ENCODE measurements around the gene AP5Z1.

The AP5Z1 gene

DNA sequence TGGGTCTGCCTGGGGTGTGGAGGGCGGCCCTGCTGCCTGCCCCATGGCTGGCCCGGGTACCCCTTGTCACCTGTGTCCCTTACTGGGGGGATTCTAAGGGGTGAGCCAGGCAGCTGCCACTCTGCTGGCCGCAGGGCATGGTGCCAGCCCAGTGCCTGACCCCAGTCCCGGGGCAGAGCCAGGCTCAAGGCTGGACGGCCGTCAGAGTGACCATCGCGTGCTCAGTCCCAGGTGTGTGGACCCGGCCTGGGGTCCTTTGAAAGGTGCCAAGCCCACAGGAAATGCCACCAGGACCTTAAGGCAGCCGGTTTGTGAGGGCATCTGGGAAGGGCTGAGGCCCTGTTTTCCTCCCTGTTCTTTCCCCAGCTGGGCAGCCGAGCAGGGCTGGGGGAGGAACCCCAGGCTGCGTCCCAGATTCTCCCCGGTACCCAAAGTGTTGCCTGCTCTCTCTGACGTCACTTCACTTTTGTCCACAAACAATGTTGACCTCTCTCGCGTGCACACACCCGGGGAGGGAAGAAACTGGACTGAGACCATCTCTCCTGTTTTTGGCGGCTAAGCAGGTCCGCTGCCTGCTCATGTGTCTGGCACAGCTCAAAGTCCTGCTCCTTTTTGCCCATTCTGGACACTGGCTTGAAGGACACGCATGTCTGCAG is 48.8 kb downstream of the AP5Z1 start:
- no peak for DNase-seq

DNA sequence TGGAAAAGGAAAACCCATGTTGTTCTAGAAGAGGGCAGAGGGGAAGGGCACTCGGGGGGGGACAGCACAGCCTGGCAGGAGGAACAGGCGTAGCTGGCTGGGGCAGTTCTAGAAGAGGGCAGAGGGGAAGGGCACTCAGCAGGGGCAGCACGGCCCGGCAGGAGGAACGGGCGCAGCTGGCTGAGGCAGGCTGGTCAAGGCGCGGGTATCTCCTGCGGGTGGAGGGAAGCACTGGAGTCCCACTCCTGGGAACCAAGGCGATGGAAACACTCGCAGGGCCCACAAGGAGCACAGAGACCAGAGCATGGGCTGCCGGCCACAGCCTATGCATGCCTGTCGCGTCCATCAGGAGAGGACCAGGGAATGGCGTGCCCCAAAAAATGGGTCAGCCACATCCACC is 49.7 kb downstream of the AP5Z1 start:
- no peak for DNase-seq

DNA sequence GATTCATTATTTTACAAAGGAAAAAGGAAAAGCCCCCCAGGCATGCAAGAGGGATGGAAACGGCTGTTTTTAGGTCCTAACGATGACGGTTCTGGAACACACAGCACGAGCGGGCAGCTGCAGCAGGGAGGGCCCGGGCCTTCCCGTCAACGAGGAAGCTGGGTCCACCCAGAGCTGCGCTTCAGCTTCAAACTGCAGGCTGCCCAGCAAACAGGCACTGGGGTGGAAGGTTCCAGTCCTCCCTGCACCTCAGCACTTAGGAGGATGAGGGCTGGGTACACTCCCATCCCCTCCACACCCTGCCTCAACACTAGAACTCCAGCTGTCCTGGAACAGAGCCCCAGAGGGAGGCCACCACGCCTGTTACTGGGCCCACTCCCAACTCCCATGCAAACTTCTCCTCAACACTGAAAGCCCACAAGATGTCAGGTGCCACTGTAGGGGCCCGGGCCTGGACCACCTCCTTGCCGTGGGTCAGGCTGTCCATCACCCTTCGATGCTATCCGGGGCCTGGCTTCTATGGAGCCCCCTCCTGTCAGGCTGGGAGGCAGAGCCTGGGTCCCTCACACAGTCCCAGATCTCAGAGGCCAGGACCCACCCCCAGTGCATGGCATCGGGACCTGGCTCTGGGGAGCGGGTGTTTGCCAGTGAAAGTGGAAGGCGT is 53.4 kb downstream of the AP5Z1 start:
- DNase-seq = no peak

DNA sequence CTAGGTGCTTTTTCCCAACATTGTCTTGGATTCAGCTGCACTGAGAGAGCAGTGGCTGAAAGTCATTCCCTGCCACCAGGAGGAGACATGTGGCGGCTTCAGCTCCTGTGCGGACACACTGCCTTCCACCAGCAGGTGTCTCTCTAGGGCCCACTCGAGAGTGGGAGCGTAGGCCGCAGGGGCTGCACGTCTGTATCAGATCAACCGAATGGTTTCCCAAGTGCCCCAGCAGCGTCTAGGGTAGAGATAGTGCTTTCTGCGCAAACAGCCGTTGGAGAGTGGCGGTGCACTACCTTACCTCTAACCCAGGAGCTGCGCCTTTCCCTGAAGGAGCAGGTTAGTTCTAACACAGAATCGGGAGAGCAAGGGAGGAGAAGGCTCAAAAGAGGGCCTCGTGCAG is 54.8 kb downstream of the AP5Z1 start:
- no peak for DNase-seq

DNA sequence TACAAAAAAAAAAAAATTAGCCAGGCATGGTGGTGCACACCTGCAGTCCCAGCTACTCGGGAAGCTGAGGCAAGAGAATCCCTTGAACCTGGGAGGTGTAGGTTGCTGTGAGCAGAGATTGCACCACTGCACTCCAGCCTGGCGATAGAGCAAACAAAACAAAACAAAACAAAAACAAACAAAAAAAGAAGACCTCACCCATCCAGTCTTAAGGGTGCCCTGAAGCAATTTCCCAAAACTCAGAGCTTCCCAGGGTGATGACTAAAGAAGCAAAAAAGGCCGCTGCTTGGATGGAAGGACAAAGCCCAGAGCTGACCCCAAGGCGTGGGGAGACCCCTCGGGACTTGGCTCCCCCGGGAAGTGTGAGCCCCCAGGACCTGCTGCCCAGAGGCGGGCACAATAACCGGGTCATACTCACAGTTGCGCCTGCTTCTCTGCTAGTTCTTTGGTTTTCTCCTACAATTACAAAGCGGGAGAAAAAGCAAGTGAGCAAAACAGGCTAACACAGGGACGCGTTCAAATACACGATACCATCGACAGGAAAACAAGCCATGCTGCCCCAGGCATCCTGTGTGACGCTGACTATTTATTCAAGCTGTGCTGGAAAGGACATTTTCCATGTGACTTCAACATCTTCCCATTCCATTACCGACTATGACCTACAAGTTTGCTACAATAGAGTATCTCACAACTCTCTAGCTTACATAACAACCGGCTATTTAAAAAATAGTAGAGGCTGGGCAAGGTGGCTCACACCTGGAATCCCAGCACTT is 56.5 kb downstream of the AP5Z1 start:
- no peak for DNase-seq

DNA sequence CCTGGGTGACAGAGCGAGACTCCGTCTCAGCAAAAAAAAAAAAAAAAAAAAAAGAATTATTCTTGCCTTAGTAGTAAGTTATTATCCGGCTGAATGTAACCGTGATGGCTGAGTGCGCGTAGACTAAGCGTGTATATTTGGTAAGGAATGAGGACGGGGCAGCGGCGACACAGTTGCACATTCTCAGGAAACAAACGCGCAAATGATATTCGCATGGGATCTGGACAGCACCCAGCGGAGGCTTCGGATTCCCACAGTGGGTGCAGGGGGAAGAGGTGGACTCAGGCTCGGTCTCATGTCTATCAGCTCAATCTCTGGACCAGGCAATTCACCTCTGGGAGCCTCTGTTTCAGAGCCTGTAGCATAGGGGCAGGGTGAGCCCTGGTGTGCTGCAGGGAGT is 57.3 kb downstream of the AP5Z1 start:
- no peak for DNase-seq

DNA sequence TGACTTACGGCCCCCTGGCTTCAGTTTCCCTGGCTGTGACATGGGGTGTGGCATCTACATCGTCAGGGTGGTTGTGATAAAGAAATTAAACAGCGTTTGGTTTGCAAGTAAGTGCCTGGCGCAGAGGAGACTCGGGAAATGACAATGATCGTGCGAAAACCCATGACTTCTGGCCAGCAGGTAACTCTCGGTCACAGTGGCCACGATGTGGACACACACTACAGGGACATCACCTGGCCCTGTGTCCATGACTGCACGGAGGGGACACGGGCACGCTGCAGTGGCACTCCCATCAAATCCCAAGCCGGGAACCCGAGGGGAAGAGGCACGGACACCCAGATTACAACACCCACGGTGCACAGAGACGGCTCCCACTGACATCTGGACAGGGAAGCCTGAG is 57.8 kb downstream of the AP5Z1 start:
- no peak for DNase-seq

DNA sequence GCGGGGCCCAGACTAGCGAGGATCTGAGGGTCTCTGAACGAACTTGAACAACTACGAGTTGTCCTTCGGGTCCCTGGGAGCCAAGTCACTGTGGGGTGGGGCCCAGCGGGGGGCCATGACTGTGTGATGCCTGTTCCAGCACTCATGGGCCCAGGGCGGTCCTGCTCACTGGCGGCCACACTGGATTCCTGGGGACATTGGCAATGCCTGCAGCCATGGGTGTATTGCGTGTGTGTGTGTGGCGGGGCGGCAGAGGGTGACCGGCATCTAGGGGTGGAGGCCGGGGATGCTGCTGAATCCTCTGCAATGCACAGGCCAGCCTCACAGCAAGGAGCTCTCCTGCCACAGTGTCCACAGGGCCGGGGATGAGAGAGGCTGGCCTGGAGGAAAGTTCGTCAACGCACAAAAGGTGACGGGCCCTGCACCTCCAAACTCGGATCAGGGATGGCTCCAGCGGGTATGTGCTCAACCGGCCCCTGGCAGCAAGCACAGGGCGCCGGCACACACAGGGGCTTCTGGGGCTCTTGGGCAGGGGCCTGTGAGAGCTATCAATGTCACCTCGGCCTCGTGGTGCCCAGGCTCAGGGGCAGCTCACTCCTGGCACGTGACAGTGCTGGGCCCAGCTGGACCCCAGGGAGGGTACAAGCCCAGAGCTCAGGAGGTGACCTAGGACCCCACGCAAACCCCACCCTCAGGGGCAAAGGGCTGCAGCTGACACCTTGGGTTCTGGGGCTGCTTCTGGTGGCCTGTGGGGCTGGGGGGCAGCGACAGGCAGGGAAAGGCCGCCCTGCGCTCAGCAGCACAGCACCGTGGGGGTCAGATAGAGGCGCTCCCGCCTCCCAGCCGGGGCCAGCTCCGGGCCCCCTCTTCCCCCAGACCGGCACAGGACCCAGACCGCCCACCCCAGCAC is 58.5 kb downstream of the AP5Z1 start:
- DNase-seq = no peak

DNA sequence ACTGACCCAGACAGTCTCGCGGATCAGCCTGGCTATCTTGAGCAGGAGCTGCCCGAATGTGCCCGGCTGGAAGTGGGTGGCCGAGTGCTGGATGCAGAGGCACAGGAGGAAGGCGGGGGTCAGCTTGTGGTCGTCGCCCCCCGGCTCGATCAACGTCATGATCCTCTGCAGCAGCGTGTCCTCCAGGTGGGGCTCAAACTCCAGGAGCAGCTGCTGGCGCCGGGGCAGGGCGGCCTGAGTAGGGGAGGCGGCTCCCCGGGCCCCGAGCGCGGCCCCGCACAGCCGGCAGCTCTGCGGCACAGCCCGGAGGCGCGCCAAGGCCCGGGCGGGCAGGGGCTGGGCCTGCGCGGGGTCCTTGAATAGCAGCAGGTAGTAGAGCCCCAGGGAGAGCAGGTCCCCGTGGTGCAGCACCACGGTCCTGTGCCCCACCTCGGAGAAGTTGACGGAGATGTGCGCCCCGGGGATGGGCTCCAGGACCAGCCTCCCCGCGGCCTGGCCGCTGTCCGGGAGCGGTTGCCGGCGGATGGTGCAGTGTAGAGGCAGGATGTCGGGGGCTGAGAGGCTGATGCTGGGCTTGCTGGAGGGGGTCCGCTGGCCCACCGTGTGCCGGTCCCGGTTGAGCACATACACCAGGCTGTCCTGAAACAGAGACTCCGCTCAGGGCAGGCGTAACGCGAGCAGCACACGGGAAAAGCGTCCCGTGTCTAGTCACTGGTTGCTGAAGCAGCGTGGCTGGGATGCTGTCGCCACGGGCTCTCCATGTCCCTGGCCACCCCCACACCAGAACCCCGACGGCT is 59.4 kb downstream of the AP5Z1 start:
- DNase-seq = no peak

DNA sequence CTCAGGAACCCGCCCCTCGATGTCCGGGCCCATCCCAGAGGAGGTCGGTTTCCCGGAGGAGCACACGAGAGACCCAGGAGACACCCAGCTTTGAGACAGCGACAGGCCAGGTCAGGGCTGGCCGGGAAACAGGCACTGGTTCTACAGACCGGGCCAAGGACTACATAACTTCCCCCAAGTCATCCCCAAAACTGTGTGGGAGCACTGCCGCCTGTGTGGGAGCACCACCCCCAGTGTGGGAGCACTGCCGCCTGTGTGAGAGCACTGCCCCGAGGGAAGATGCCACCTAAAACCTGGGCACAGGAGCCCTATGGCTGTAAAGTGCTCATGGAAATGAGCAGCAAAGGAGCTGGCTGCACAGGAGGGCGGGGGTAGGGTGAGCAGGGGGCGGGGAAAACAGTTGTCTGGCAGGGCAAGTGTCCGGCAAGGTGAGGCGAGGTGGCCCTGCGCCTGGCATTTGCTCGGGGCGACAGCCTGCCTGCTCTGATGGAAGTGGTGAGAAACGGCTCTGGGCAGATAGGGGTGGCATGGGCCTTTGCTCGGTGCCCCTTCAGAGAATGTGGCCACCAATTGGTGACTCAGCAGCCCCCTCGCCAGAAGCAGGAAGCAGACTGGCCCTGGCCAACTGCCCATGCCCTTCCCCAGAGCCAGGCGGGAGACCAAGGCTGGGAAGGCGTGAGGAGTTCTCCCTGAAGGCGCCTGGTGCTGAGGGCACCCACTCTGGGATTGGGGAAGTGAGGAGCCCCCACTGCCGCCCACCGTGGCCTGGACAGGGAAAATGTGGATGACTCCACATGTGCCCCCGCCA is 60.2 kb downstream of the AP5Z1 start:
- no peak for DNase-seq

DNA sequence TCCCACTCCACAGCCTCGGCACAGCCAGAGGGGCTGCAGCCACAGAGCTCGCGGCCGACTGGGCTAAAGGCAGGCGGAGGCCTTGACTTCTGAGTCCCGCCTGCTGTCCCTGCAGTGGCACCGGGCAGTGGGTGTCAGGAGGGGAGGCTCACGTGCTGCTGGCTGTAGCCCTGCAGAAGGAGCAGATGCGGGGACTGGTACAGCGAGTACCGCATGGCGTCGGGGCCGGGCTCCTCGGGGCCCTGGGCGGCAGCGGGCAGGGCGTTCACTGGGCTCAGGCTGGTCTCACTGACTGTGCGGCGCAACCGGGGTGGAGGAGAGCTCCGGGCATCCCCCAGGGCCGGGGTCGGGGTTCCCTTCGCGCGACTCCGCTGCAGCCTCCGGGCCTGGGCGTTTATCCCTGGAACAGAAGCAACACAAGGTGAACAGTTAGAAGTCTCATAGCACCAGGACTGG is 60.8 kb downstream of the AP5Z1 start:
- no peak for DNase-seq

DNA sequence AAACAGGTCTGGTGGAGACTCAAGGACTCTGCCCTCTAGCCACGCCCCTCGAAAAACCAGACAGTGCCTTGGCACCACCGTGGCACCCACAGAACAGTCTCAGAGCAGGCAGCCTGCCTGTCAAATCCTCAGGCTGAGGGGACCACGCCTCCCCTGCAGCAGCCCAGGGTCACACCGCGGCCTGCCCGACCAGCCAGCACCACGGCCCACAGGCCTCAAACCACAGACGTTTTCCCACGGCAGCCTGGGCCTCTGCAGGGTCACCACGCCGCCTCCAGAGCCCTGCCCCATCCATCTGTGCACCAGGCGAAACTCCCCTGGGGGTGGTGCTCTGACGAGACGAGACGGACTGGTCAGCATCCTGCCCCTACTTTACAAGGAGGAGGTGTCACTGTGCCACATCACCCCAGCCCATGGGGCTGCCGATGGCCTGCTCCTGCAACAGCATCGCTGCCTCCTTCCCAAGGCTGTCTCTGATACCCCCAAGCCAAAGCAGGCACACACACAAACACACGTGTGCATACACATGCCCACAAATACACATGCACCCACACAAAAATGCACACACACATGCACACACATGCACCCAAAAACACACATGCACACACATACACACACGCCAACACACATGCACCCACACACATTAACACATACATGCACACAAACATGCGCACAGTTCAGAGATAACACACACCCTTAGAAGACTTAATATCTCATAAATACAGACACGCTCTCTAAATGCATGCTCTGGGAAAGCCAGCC is 61.8 kb downstream of the AP5Z1 start:
- DNase-seq = no peak

DNA sequence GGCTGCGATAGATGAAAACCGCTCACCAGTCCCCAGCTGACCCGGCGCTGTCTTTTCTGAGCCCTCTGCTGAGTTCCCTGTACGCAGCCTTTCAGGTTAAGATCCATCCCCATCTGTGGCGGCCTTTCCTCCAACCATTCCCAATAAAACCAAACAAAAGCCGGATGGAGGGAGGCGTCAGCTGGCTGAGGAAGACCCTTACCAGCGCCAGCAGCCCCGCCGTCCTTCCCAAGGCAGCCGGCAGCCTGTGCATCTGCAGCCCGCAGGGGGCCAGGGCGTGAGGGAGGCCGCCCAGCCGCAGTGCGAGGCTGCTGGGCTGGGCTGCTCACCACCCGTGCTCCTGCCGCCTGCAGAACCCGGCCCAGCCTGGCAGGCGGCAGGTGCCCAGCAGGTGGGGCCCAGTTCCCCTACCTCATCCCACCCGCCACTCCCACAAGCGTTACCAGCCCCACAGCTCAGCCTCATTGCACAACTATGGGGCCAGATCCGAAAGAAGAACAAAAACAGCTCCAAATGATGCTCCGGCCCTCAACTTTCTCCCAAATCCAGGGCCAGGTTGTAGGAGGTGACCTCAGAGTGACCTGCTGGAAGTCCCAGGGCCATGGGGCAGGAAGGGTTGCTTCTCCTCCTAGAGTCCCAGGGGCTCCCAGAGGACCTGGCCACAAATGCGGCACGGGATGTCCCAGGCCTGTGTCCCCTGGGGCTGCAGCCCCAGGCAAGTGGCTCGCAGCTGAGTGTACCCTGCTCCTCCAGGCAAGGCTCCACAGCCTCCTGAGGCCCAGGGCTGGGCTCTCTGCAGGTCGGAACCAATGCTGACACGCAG is 62.6 kb downstream of the AP5Z1 start:
- DNase-seq = no peak

DNA sequence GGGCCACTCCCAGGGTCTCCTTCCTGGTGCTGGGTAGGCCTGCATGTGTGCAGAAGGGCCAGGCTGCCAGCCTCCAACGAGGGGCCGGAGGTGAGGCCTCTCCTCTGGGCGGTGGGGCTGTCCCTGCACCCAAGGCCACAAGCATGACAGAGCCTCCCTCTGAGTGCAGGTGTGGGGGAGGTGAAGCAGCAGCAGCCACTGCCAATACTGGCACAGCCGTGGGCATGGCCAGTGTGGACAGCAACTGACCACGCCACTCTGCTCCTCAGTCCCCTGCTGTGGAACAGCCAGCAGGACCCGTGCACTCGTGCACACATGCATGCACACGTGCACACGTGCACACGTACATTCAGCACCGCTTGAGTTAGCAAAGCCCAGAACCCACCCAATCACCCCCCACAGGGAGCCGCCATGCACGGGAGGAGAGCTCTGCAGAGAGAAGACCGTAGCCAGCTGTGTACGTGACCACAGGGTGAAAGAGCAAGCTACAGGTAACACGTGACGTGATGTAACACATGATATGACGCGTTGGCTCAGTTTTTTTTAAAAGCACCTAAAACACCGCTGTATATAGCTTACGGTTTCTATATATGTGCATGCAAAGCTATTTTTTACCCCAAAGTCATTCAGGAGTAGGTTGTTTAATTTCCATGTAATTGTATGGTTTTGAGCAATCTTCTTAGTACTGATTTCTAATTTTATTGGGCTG is 63.4 kb downstream of the AP5Z1 start:
- DNase-seq = no peak

DNA sequence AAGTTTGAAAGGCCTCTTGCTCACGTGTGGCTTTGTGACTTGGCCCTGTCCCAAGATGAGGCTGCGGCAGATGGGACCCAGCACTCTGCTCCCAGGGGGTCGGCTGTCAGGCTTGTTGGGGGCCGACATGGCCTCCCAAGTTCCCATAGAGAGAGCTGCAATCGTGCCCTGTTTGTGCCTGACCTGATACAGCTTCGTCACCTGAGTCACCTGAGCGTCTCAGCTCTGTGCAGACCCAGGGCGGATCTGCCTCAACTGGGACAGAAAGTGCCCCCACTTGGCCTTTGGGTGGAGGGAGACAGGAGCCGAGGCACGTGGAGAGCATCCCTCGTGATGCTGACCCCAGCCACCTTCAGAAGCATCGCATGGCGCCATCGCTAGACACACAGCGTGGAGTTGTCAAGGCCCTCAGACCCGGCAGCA is 64.7 kb downstream of the AP5Z1 start:
- no peak for DNase-seq

Data from DMS79 treated with DMSO at 0.1 percent for 48 hours (cell line).